Measurements from ENCODE around the gene HMGN4. TPM values are rescaled to one million over a fixed set of nuclear protein-coding genes. Genes with fewer than 3 reads are reported as not detected.

HMGN4 gene
- total and polyA plus RNA-seq, 9 of the 15 experiments (the other 6 are each of a cell fraction or from before 2014, with no cell fraction given) = 35.4 to 134 (median 94.1) TPM

- TF ChIP-seq FOXP4 (CRISPR knock-in tag; IDR thresholded peaks at IDR 0.05; ENCODE audit: borderline replicate concordance) (peak; percentile 63; the same call in 1 of the 2 replicates), ZNF143 (CRISPR knock-in tag; IDR thresholded peaks at IDR 0.05) (no peak), MGA (IDR thresholded peaks at IDR 0.05) (peak; percentile 99), ZNF785 (CRISPR knock-in tag; IDR thresholded peaks at IDR 0.05) (no peak), C11orf30 (IDR thresholded peaks at IDR 0.05; ENCODE audit: low read depth) (no peak; the same call in 1 of the 2 replicates), NBN (IDR thresholded peaks at IDR 0.05; ENCODE audit: low read depth) (peak; percentile 68; the same call in 1 of the 2 replicates), ZNF445 (CRISPR knock-in tag; IDR thresholded peaks at IDR 0.05; ENCODE audit: low read depth) (peak; percentile 90), HMGN3 (IDR thresholded peaks at IDR 0.05; ENCODE audit: borderline replicate concordance, extremely low read depth, insufficient read length, low read depth, low read length) (no peak), POLR2A (conservative IDR thresholded peaks at IDR 0.05) (peak; percentile 79), ESRRA (IDR thresholded peaks at IDR 0.05; ENCODE audit: borderline replicate concordance, low read depth) (no peak; the same call in 1 of the 2 replicates), MCM7 (IDR thresholded peaks at IDR 0.05) (no peak), ZNF77 (CRISPR knock-in tag; IDR thresholded peaks at IDR 0.05) (no peak), KLF1 (tag; IDR thresholded peaks at IDR 0.05) (no peak), FOXJ2 (tag; IDR thresholded peaks at IDR 0.05) (peak; percentile 46; the same call in 1 of the 2 replicates), SAFB2 (IDR thresholded peaks at IDR 0.05; ENCODE audit: borderline replicate concordance, low read depth, low read length, severe bottlenecking) (no peak), ATF1 (CRISPR knock-in tag; IDR thresholded peaks at IDR 0.05) (no peak), ATF1 (tag; IDR thresholded peaks at IDR 0.05) (peak; percentile 37; the same call in 1 of the 2 replicates)
Measured at GRCh38 chr6:26520237-26520849, 17.8 kb upstream of the HMGN4 start (continued).

All from K562 (cell line).